Measurements from ENCODE around the gene BSDC1. TPM values are rescaled to one million over a fixed set of nuclear protein-coding genes. Genes with fewer than 3 reads are reported as not detected.

The BSDC1 gene
- total RNA-seq, 1 experiment from 2014 or later = 24.2 TPM

Other genes with a start within 250 kb of the BSDC1 start
- 42.2 and 46.2 TPM in 2 replicates for gene TXLNA, start 214.8 kb downstream of the BSDC1 start, total RNA-seq (2014; rRNA removed; shearing (Covaris generic))
- 2.4 and 2.7 TPM in 2 replicates for gene CCDC28B, start 193.8 kb downstream of the BSDC1 start, total RNA-seq (2014; rRNA removed; shearing (Covaris generic))
- 2.3 and 2.9 TPM in 2 replicates for gene IQCC, start 188.8 kb downstream of the BSDC1 start, total RNA-seq (2014; rRNA removed; shearing (Covaris generic))
- not detected in 2 replicates for gene DCDC2B, start 185.4 kb downstream of the BSDC1 start, total RNA-seq (2014; rRNA removed; shearing (Covaris generic))
- 5.4 and 6.5 TPM in 2 replicates for gene TMEM234, start 172.1 kb downstream of the BSDC1 start, total RNA-seq (2014; rRNA removed; shearing (Covaris generic))
- gene EIF3I, start 172.0 kb downstream of the BSDC1 start, total RNA-seq (2014; rRNA removed; shearing (Covaris generic)) = 288 and 292 TPM in 2 replicates
- not detected in 2 replicates for gene FAM167B, start 147.2 kb downstream of the BSDC1 start, total RNA-seq (2014; rRNA removed; shearing (Covaris generic))
- not detected in 2 replicates for gene LCK, start 143.2 kb downstream of the BSDC1 start, total RNA-seq (2014; rRNA removed; shearing (Covaris generic))
- 34.6 and 35.6 TPM in 2 replicates for gene HDAC1, start 102.4 kb downstream of the BSDC1 start, total RNA-seq (2014; rRNA removed; shearing (Covaris generic))
- gene MARCKSL1, start 58.2 kb downstream of the BSDC1 start, total RNA-seq (2014; rRNA removed; shearing (Covaris generic)) = 16.2 and 21.6 TPM in 2 replicates
- 3.6 and 5.0 TPM in 2 replicates for gene FAM229A, start 32.0 kb downstream of the BSDC1 start, total RNA-seq (2014; rRNA removed; shearing (Covaris generic))
- gene TSSK3, start 31.9 kb downstream of the BSDC1 start, total RNA-seq (2014; rRNA removed; shearing (Covaris generic)) = 0.57 and 0.98 TPM in 2 replicates
- gene ZBTB8B, start 70.6 kb upstream of the BSDC1 start, total RNA-seq (2014; rRNA removed; shearing (Covaris generic)) = not detected in 2 replicates
- gene ZBTB8A, start 145.0 kb upstream of the BSDC1 start, total RNA-seq (2014; rRNA removed; shearing (Covaris generic)) = 4.1 and 5.5 TPM in 2 replicates